Measurements from ENCODE around the gene PRUNE1.

Gene PRUNE1

DNA sequence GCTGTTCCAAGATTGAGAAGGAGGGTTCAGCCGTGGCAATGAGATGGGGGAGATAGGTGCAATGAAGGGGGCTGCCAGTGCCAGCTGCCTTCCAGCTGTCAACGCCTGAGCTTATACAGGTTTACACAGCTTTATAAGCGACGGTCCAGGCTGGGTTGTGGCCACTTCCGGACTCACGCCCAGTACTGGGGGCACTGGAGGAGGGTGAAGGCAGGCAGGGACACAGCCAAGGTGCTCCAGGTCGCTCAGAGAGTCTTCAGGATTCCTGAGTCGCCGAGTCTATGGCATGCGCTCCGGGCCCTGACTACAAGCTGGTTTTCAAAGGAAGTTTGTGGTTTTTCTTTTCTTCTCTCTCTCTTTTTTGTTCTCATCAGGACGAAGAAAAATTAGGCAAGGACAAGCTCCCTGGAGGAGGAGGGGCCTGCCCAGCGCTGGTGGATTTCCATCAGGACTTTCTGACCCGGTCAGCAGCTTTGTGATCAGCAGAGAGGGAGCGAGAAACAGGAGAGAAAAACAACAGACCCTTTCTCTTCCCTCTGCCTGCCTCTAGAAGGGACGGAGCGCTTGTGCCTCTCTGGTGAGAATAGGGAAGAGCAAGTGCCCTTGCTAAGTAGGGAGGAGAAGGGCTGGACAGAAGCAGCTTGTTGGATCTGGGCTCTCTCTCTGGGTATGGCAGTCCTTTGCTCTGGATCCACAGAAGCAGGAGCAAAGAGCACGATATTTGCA, 1.8 kb upstream of the PRUNE1 start, which contains the start of gene MINDY1:
Gene MINDY1, minus strand, starts transcription at position 576 of the 726 bp plus-strand sequence. CDS start 4,285 bp downstream, outside the sequence.
- no peak for DNase-seq (ENCODE audit: low read depth)

DNA sequence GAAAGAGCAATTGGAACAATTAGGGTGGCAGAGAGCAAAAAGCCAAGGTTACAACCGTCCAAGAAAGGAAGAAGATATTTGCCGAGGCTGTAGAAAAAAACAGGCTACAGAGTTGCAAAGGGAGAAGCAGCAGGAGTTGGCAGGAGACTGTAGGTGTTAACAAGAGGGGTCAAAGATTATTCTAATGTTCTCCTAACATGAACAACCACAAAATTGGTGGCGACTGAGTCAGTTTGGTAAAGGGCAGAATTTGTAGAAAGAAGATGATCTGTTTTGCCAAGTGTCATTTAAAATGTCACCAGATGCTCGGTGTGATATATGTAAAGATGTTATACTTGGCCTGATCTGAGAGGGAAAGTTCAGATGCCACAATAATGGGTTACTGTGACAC, 401 bp upstream of the PRUNE1 start:
- no peak for DNase-seq (ENCODE audit: low read depth)

DNA sequence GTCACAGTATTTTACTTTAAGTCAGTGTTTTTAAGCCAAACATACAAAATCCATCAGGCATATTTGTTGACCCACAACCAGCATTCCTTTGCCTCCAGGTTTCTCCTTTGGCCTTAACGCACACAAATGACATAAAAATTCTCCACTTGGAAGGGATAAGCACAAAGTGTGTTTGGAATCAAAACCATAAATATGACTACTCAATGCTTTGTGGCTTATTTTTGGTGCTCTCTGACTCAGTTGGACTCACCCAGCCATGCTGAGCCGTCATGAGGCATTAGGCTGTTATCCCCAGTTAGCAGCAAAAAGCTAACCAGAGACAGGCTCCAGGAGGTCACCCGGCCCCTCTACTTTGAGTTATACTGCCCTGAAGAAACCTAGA, 948 bp downstream of the PRUNE1 start:
- no peak for DNase-seq (ENCODE audit: low read depth)

DNA sequence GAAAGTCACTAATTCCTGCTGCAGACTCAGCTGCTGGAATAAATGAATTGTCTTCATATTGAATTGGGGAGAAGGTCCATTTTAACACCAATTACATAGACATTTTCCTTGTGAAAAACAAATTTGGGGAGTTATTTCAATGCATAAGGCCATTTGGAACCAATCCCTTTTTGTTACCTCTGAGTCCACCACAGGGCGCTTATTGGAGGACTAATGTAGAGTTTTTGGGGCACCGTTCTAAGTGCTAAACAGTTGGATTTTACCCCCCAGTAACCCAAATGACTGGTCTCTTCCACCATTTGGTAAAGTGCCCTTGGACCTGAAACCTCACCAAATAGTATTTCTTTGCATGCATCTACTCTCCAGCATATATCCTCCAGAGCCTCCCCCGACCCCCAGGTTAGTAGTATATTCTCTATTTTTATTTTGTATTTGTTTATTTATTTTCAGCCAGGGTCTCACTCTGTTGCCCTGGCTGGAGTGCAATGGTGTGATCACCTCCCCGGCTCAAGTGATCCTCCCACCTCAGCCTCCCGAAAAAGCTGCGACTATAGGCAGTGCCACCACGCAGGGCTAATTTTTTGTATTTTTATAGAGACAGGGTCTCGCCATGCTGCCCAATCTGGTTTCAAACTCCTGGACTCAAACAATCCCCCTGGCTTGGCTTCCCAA, 1.6 kb downstream of the PRUNE1 start:
- no peak for DNase-seq (ENCODE audit: low read depth)

DNA sequence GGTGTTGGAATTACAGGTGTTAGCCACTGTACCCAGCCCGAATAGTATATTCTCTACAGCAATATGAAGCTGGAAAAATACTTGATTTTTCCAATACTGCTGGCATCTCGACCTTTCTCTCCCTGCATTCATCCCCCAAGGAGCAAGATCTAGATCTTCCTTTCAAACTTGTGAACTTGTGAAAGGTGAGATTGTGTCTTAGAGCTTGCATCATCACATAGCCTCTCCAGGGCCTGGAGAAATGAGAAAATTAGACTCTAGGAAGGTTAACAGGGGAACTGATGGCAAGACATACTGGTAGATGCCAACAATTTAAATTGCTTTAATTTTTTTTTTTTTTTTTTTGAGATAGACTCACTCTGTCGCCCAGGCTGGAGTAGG, 2.1 kb downstream of the PRUNE1 start:
- no peak for DNase-seq (ENCODE audit: low read depth)

DNA sequence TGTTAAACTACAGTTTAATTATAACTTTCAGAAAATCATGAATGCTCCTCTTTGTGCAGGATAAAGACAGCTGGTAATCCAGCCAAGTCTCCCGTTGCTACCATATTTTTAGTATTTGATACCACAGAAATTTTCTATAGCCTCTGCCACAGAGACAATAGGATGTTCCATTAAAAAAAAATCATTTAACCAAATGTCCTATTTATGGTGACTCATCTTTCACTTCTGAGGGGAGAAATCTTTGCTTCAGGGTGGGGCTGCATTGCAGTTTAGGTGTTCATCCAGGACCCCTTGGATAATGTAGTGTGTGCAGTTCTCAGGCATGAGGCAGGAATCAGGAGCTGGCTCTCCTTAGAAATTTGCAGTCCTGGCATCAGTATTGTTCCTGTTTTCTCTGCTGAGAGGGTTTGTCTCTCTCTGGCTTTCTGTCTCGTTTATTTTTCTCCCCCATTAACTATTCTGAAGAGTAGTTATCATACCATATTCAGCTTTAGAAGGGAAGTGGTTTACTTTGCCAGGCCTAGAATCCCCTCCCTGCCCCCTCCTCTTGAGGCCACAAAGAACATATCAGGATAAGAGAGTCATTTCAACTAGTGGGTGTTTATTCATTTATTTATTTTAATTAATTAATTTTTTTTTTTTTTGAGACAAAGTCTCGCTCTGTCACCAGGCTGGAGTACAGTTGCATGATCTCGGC, 3.1 kb downstream of the PRUNE1 start:
- DNase-seq (ENCODE audit: low read depth): no peak

DNA sequence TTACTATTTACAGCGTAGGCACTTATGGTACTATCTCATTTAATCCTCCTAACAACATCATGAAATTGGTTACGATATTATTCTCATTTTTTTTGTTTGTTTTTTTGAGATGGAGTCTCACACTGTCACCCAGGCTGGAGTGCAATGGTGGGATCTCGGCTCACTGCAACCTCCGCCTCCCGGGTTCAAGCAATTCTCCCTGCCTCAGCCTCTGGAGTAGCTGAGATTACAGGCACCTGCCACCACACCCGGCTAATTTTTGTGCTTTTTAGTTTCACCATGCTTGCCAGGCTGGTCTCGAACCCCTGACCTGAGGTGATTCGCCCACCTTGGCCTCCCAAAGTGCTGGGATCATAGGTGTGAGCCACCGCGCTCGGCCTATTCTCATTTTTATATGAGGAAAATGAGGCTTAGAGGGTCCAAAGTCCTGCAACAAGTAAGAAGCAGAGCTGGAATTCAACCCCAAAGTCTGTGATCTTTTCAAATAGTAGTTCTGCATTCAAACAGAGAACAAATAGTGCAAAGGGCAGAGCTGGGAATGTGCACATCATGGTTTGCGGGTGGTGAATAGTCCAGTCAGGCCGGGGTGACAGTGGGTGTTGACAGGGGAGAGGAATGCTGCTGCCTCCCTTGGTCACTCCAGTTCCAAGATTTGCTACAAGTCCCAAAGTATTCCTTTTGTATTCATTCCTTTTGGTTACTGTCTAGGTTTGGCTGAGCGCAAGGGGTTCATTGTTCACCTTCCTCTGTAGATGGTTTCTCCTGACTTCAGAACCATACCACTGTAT, 4.6 kb downstream of the PRUNE1 start:
- no peak for DNase-seq (ENCODE audit: low read depth)

DNA sequence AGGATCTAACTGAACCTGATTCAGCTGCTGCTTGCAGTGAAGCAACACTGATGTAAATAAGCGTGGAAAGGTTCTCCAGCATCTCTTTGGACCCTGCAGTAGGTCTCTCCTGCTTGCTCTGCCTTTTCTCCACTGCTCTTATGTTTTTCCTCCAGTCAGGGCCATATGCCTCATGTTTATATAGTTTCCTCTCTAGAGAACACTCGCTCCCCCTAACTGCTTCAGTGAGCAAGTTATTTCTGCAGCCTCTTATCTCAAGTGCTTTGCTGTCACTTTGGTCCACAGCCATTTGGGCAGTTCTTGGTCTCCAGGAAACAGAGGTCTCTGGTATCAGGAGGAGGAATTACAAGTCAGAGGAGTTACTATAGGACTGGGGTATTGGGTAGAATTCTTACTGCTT, 5.3 kb downstream of the PRUNE1 start:
- DNase-seq (ENCODE audit: low read depth): no peak

DNA sequence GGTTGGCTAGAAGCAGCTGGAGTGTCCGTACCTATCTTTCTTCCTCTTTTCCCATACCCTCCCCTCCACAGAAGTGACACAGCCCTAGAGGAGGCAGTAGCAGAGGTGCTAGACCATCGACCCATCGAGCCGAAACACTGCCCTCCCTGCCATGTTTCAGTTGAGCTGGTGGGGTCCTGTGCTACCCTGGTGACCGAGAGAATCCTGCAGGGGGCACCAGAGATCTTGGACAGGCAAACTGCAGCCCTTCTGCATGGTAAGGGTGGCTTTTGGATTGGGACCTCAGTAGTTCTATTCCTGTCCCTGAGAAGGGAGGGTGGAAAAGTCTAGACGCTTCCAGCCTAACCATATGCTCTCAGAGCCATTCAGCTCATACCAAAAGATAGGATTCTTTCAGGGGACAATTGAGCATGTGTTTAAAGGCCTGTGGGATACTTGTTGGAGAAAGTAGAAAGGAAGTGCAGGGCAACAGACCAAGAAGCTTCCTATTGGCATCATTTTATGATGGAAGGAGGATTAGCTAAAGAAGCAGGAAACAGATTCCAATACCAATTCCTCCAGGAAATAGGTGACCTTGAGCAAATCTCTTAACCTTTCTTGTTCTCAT, 16.4 kb downstream of the PRUNE1 start:
- peak; percentile 81 for DNase-seq (ENCODE audit: low read depth)

DNA sequence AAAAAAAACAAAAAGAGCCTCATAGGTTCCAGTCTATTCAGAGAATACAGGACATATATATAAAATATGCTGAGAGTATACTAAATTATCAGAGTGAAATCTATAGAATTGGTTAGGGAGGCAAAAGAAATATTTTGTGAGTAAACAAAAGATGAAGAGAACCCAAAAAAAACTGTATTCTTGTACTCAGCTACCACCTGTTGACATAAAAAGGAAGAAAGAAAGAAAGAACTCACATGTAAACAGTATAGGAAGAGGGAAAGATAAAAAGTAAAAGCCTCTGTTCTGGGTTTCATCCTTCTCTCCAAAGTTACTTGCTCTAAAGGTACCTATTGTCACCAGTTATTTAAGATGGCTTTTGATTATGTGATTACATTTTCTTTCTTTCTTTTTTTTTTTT, 18.2 kb downstream of the PRUNE1 start:
- no peak for DNase-seq (ENCODE audit: low read depth)

DNA sequence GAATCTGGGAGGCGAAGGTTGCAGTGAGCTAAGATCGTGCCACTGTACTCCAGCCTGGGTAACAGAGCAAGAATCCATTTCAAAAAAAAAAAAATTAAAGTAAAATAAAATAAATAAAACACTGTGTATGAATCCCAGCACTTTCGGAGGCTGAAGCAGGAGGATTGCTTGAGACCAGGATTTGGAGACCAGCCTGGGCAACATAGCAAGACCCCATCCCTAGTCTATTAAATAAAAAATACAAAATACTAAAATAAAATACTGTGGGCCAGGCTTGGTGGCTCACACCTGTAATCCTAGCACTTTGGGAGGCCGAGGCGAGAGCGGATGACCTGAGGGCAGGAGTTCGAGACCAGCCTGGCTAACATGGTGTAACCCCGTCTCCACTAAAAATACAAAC, 23.9 kb downstream of the PRUNE1 start:
- DNase-seq (ENCODE audit: low read depth): no peak

DNA sequence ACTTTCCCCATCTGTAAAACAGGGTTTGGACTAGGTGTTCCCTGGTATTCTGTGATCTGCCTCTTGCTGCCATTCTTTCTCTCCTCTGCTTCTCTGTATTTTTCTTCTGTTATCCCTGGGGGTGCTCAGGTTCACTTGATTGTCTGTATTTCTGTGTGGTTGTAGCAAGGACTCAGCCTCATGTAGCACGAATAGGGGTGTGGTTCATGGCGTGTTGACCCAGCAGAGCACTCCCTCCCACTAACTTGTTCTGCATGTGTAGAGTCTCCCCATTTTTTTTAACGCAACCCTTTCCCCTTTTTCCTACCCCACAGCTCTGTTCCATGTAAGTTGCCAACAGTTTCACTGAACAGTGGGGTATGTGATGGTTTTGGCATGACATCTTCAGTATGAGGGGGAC, 26.9 kb downstream of the PRUNE1 start:
- DNase-seq (ENCODE audit: low read depth): no peak

DNA sequence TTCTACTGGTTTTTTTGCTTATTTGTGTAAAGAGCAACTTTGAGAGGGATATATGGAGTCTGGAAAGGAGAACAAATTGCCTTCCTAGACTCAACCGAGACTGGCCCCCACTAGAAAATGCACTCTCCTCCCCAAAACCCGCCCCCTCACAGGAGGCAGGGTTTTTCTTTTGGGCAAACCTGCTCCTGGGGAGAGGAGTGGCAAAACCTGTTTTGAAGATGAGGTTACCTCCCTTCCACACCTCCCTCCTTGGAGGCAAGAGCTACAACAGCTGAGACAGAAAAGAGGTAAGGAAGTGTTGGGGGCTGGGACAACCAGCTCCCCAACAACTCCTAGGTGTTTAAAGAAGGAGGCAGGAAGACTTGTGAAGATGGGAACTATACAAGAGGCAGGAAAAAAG, 28.1 kb downstream of the PRUNE1 start, which contains the start of gene BNIPL:
Gene BNIPL, plus strand, starts transcription at position 231 of the 400 bp plus-strand sequence. Its CDS starts 140 bp downstream, at position 371.
- DNase-seq (ENCODE audit: low read depth): no peak

DNA sequence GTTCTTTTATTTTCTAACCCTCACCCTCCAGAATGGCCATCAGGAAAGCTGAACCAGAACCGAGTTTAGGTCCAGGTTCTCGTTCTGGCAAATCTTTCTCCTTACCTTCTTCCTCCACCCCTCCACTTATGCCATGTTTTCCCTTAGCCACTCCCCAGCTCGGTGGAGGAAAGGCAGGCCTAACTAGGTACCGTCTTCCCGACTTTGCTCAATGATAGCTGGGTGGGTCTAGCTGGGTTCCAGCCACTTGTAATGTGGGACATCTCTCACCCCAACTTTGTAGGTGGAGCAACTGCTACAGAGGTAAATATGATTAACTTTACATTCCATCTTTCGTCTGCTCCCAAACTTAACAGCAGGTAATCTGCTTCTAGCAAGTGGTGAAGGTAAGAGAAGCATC, 28.8 kb downstream of the PRUNE1 start:
- no peak for DNase-seq (ENCODE audit: low read depth)

DNA sequence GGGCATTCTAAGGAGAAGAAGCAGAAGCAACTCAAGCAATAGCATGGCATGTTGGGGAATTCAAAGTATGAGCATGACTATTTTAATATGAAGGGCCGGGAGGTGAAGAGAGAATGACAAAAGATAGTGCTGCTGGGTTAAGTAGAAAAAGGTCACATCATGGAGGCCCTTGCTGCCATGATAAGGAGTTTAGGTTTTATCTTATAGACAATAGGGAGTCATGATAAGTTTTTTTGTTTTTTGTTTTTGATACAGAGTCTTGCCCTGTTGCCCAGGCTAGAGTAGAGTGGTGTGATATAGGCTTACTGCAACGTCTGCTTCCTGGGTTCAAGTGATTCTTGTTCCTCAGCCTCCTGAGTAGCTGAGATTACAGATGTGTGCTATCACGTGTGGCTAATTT, 31.3 kb downstream of the PRUNE1 start:
- DNase-seq (ENCODE audit: low read depth): no peak

DNA sequence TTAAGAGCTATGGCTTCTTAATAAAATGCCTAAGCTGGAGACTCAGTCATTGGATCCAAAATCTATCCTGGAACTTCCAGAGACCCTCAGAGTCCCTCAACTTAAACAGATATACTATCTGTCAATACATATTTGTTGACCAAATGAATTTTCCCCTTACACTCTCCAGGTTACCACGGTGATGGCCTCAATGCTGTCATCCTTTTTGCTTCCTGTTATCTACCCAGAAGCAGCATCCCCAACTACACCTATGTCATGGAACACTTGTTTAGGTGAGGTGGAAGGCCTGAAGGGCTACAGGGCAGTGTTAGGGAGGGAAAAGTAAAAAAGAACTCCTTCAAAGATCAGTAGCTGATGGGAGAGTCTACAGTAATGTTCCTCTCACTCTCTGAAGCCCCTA, 34.9 kb downstream of the PRUNE1 start:
- DNase-seq (ENCODE audit: low read depth): no peak

DNA sequence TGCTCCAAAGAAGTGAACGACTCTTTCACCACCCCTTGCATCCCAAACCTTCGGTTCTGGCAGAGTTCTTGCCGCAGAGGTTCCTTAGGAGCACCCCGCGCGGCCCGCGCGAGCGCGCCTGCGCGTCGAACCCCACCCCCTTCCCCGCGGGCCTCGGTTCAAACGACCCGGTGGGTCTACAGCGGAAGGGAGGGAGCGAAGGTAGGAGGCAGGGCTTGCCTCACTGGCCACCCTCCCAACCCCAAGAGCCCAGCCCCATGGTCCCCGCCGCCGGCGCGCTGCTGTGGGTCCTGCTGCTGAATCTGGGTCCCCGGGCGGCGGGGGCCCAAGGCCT, 39.3 kb downstream of the PRUNE1 start, which contains the start of gene C1orf56:
Gene C1orf56, plus strand, starts transcription at position 161 of the 334 bp plus-strand sequence. Its CDS starts 97 bp downstream, at position 258.
- no peak for DNase-seq (ENCODE audit: low read depth)

DNA sequence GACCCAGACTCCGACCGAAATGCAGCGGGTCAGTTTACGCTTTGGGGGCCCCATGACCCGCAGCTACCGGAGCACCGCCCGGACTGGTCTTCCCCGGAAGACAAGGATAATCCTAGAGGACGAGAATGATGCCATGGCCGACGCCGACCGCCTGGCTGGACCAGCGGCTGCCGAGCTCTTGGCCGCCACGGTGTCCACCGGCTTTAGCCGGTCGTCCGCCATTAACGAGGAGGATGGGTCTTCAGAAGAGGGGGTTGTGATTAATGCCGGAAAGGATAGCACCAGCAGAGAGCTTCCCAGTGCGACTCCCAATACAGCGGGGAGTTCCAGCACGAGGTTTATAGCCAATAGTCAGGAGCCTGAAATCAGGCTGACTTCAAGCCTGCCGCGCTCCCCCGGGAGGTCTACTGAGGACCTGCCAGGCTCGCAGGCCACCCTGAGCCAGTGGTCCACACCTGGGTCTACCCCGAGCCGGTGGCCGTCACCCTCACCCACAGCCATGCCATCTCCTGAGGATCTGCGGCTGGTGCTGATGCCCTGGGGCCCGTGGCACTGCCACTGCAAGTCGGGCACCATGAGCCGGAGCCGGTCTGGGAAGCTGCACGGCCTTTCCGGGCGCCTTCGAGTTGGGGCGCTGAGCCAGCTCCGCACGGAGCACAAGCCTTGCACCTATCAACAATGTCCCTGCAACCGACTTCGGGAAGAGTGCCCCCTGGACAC, 39.8 kb downstream of the PRUNE1 start:
- DNase-seq (ENCODE audit: low read depth): peak; percentile 46

DNA sequence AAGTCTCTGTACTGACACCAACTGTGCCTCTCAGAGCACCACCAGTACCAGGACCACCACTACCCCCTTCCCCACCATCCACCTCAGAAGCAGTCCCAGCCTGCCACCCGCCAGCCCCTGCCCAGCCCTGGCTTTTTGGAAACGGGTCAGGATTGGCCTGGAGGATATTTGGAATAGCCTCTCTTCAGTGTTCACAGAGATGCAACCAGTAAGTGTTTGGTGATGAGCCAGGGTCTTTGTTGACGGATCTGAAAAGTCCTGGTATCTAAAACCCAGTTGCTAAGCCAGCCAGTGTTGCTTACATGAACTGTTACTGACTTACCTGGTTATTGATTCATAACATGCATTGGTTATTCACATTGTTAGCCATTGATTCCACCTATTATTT, 40.4 kb downstream of the PRUNE1 start:
- DNase-seq (ENCODE audit: low read depth): no peak

DNA sequence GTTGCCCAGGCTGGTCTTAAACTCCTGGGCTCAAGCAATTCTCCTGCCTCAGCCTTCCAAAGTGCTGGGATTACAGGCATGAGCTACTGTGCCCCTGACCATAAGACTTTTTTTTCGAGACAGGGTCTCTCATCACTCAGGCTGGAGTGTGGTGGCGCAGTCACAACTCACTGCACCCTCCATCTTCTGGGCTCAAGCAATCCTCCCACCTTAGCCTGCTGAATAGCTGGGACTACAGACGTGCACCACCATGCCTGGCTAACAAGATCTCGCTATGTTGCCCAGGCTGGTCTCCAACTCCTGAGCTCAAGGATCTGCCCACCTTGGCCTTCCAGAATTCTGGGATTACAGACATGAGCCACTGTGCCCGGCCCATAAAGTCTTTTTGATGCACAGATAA, 41.2 kb downstream of the PRUNE1 start:
- no peak for DNase-seq (ENCODE audit: low read depth)

DNA sequence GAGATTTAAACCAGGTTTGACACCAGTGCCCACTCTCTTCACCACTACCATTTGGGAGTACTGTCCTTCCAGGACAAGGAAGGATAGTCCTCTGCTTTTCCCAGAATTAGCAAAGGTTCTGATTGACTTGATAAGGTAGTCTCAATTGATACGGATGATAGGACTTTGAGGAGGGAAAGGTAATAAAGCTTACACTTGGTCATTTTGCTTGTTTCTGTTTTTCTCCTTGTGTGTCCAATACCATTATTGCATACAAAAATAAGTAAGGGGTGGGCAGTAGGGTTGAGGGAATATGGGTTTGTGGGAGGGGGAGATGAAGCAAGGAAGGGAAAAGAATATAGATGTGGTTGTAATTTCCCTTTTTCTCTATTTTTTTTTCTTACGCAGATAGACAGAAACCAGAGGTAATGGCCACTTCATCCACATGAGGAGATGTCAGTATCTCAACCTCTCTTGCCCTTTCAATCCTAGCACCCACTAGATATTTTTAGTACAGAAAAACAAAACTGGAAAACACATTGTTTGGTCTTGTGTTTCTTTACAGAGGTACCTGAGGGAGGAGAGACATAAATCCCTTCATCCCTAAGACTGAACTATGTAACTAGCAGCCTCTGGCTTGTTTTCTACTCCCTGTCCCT, 41.9 kb downstream of the PRUNE1 start:
- DNase-seq (ENCODE audit: low read depth): no peak

All from activated gamma-delta T cell treated with anti-CD3 and anti-CD28 coated beads, Interleukin-2, amount 50 U/mL, for 16 hours (primary cell).